ENCODE measurements around the gene RAB21.

DNA sequence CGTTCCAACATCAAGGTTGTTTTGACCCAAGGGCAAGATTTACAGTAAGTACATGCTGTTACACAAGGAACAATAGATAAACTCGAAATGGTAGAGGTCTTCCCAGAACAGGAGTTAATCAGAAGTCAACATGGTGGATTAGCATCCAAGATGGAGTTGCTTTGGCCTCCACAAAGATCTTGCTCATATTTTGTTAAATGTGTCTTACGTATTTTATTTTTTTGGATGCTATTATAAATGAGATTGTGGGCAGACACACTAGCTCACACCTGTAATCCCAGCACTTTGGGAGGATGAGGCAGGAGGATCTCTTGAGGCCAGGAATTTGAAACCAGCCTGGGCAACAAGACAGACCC is 22.3 kb upstream of the RAB21 start:
- TF ChIP-seq, protein P1, sequence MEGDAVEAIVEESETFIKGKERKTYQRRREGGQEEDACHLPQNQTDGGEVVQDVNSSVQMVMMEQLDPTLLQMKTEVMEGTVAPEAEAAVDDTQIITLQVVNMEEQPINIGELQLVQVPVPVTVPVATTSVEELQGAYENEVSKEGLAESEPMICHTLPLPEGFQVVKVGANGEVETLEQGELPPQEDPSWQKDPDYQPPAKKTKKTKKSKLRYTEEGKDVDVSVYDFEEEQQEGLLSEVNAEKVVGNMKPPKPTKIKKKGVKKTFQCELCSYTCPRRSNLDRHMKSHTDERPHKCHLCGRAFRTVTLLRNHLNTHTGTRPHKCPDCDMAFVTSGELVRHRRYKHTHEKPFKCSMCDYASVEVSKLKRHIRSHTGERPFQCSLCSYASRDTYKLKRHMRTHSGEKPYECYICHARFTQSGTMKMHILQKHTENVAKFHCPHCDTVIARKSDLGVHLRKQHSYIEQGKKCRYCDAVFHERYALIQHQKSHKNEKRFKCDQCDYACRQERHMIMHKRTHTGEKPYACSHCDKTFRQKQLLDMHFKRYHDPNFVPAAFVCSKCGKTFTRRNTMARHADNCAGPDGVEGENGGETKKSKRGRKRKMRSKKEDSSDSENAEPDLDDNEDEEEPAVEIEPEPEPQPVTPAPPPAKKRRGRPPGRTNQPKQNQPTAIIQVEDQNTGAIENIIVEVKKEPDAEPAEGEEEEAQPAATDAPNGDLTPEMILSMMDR (IDR thresholded peaks at IDR 0.05), result no peak
- TF ChIP-seq EZH2 (IDR thresholded peaks at IDR 0.05; ENCODE audit: borderline replicate concordance, insufficient read depth, low read depth, low read length, poor library complexity, severe bottlenecking), result no peak

Data from B cell (primary cell).